ENCODE data around the gene KCNA5. TPM values are rescaled to one million over a fixed set of nuclear protein-coding genes. Genes with fewer than 3 reads are reported as not detected.

KCNA5 gene
- polyA plus RNA-seq, 1 donor from 2014 or later, result 7.5 TPM

- H3K9me2 ChIP-seq (ENCODE audit: insufficient read depth, low read length), result no peaks in the 10 kb centered on the region
- H3K9ac ChIP-seq (ENCODE audit: low read length), result no peak overlapping the region
- H3K4me3 ChIP-seq (ENCODE audit: low read length), result no peak overlapping the region
- no peaks in the 10 kb centered on the region for H3K79me2 ChIP-seq (replicated peaks; ENCODE audit: insufficient read depth, low read length)
- H3F3A ChIP-seq (ENCODE audit: insufficient read depth, low read length, poor library complexity, severe bottlenecking), result peaks cover 4% of the 10 kb centered on the region
- H2AFZ ChIP-seq (ENCODE audit: low read depth, low read length), result no peak overlapping the region
- H3K4me2 ChIP-seq (ENCODE audit: low read length), result no peak overlapping the region
- no peaks in the 10 kb centered on the region for H4K20me1 ChIP-seq (ENCODE audit: insufficient read depth)
- TF ChIP-seq TAF1 (IDR thresholded peaks at IDR 0.05; ENCODE audit: low read depth) (no peak), POLR2AphosphoS5 (IDR thresholded peaks at IDR 0.05) (no peak), EZH2 (IDR thresholded peaks at IDR 0.05; ENCODE audit: borderline replicate concordance, insufficient read depth, low read length, poor library complexity, severe bottlenecking) (no peak), SMC3 (conservative IDR thresholded peaks at IDR 0.05; ENCODE audit: poor library complexity) (no peak), MXI1 (conservative IDR thresholded peaks at IDR 0.05; ENCODE audit: poor library complexity, severe bottlenecking) (no peak), RAD21 (conservative IDR thresholded peaks at IDR 0.05) (no peak), EP300 (conservative IDR thresholded peaks at IDR 0.05; ENCODE audit: poor library complexity, severe bottlenecking) (no peak)
- TF ChIP-seq, protein P1, sequence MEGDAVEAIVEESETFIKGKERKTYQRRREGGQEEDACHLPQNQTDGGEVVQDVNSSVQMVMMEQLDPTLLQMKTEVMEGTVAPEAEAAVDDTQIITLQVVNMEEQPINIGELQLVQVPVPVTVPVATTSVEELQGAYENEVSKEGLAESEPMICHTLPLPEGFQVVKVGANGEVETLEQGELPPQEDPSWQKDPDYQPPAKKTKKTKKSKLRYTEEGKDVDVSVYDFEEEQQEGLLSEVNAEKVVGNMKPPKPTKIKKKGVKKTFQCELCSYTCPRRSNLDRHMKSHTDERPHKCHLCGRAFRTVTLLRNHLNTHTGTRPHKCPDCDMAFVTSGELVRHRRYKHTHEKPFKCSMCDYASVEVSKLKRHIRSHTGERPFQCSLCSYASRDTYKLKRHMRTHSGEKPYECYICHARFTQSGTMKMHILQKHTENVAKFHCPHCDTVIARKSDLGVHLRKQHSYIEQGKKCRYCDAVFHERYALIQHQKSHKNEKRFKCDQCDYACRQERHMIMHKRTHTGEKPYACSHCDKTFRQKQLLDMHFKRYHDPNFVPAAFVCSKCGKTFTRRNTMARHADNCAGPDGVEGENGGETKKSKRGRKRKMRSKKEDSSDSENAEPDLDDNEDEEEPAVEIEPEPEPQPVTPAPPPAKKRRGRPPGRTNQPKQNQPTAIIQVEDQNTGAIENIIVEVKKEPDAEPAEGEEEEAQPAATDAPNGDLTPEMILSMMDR (IDR thresholded peaks at IDR 0.05; ENCODE audit: poor library complexity, severe bottlenecking), result no peak
- TF ChIP-seq, protein P2, sequence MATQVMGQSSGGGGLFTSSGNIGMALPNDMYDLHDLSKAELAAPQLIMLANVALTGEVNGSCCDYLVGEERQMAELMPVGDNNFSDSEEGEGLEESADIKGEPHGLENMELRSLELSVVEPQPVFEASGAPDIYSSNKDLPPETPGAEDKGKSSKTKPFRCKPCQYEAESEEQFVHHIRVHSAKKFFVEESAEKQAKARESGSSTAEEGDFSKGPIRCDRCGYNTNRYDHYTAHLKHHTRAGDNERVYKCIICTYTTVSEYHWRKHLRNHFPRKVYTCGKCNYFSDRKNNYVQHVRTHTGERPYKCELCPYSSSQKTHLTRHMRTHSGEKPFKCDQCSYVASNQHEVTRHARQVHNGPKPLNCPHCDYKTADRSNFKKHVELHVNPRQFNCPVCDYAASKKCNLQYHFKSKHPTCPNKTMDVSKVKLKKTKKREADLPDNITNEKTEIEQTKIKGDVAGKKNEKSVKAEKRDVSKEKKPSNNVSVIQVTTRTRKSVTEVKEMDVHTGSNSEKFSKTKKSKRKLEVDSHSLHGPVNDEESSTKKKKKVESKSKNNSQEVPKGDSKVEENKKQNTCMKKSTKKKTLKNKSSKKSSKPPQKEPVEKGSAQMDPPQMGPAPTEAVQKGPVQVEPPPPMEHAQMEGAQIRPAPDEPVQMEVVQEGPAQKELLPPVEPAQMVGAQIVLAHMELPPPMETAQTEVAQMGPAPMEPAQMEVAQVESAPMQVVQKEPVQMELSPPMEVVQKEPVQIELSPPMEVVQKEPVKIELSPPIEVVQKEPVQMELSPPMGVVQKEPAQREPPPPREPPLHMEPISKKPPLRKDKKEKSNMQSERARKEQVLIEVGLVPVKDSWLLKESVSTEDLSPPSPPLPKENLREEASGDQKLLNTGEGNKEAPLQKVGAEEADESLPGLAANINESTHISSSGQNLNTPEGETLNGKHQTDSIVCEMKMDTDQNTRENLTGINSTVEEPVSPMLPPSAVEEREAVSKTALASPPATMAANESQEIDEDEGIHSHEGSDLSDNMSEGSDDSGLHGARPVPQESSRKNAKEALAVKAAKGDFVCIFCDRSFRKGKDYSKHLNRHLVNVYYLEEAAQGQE (IDR thresholded peaks at IDR 0.05; ENCODE audit: borderline replicate concordance), result no peak
- H3K36me3 ChIP-seq (ENCODE audit: insufficient read depth, low read length), result no peaks in the 10 kb centered on the region
- H3K9me3 ChIP-seq (ENCODE audit: low read length), result no peaks in the 10 kb centered on the region
- peaks cover 12% of the 10 kb centered on the region for H3K27me3 ChIP-seq (ENCODE audit: insufficient read depth, low read depth, low read length)
- H3K27ac ChIP-seq (ENCODE audit: low read length), result no peak overlapping the region
These were observed 4.8 kb upstream of the KCNA5 start for GRCh38 chr12:5038781-5039311.

DNA sequence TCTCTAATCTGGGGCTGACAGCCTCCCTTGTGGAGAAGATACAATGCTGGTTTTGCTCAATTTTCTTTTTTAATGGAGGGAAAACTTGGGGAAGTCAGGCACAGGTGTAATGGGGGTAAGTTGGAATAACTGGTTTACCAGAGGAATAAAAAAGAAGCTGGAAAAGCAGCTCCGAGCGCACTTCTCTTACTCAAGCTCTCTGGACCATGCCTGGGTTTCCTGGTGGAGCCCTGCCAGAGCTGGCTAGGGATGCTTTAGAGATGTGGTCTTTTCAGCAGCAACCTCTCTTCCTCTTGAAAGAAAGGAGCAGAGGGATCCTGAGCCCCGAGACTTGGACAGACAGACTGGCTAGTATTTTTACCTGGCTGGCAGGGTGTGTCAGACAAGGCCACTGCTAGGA, 3.9 kb upstream of the KCNA5 start:
- H3F3A ChIP-seq (ENCODE audit: insufficient read depth, low read length, poor library complexity, severe bottlenecking), result peaks cover 4% of the 10 kb centered on the region
- TF ChIP-seq TAF1 (IDR thresholded peaks at IDR 0.05; ENCODE audit: low read depth) (no peak), MXI1 (conservative IDR thresholded peaks at IDR 0.05; ENCODE audit: poor library complexity, severe bottlenecking) (no peak), EZH2 (IDR thresholded peaks at IDR 0.05; ENCODE audit: borderline replicate concordance, insufficient read depth, low read length, poor library complexity, severe bottlenecking) (no peak), RAD21 (conservative IDR thresholded peaks at IDR 0.05) (no peak), SMC3 (conservative IDR thresholded peaks at IDR 0.05; ENCODE audit: poor library complexity) (no peak), EP300 (conservative IDR thresholded peaks at IDR 0.05; ENCODE audit: poor library complexity, severe bottlenecking) (no peak)
- TF ChIP-seq, protein P1 (IDR thresholded peaks at IDR 0.05; ENCODE audit: poor library complexity, severe bottlenecking), result no peak
- peaks cover 21% of the 10 kb centered on the region for H3K27me3 ChIP-seq (ENCODE audit: insufficient read depth, low read depth, low read length)
- no peaks in the 10 kb centered on the region for H3K79me2 ChIP-seq (replicated peaks; ENCODE audit: insufficient read depth, low read length)
- H3K9me2 ChIP-seq (ENCODE audit: insufficient read depth, low read length), result no peaks in the 10 kb centered on the region
- H3K4me3 ChIP-seq (ENCODE audit: low read length), result no peak overlapping the region
- H3K9me3 ChIP-seq (ENCODE audit: low read length), result no peaks in the 10 kb centered on the region
- H3K9ac ChIP-seq (ENCODE audit: low read length), result no peak overlapping the region
- no peaks in the 10 kb centered on the region for H4K20me1 ChIP-seq (ENCODE audit: insufficient read depth)
- no peak overlapping the region for H3K4me2 ChIP-seq (ENCODE audit: low read length)
- H3K27ac ChIP-seq (ENCODE audit: low read length), result no peak overlapping the region
- H2AFZ ChIP-seq (ENCODE audit: low read depth, low read length), result no peak overlapping the region
- no peaks in the 10 kb centered on the region for H3K36me3 ChIP-seq (ENCODE audit: insufficient read depth, low read length)

All from neural cell (in vitro differentiated cells).